ENCODE results near the gene GVQW3.

GRCh38 chr11:76385903-76386302, 4.8 kb downstream of the GVQW3 start:
- no peak for TF ChIP-seq GATA3 (IDR thresholded peaks at IDR 0.05; ENCODE audit: low read depth, low read length)
- TF ChIP-seq GATA2 (IDR thresholded peaks at IDR 0.05; ENCODE audit: low read depth, low read length): no peak

Data from SH-SY5Y (cell line).